SK-N-SH (cell line): Measurements from ENCODE around the gene SMARCD3. TPM values are rescaled to one million over a fixed set of nuclear protein-coding genes. Genes with fewer than 3 reads are reported as not detected.

Experiments used
- CTCF ChIA-PET: fragments of 300-600, 350-600 bp; formaldehyde crosslinking; extraction: SDS; loops from one replicate; lab custom pipeline; 2021; lab: Yijun Ruan, JAX
- POLR2A ChIA-PET: fragments of 350-600 bp; sonication (Branson Sonifier 250); formaldehyde crosslinking; extraction: SDS; loops from one replicate; lab custom pipeline; 2020; ENCODE audit warnings: antibody characterized with exemption, inconsistent platforms; lab: Yijun Ruan, JAX
- DNase-seq: peaks from one replicate; pipeline ENCODE4 v3.0.0; 2012
- H2AFZ ChIP-seq: fragments of 200-600 bp; sonication (generic); 2 replicates; pipeline ENCODE4 v1.8.1; 2016; ENCODE audit warnings: antibody characterized with exemption, mild to moderate bottlenecking, low read depth
- H3F3A ChIP-seq: fragments of 200-600 bp; sonication (generic); replicated peaks from 2 replicates; pipeline ENCODE3; 2016; ENCODE audit warnings: antibody characterized with exemption, mild to moderate bottlenecking; ENCODE audit not compliant: insufficient read depth
- H3K27ac ChIP-seq, 2 experiments: fragments of 200-500 bp in 1 of 2; fragments of 200-600 bp in 1 of 2; sonication (Bioruptor generic) in 1 of 2; sonication (generic), shearing (Covaris generic) in 1 of 2; 2 replicates each; pipeline versions ENCODE4 v1.5.1 to v1.6.1; 2014 to 2016; ENCODE audit warnings: low read depth in 2 of 2, inconsistent platforms in 1 of 2, low read length in 1 of 2, mild to moderate bottlenecking in 1 of 2, mixed read lengths in 1 of 2
- H3K27me3 ChIP-seq: fragments of 200-600 bp; sonication (generic), shearing (Covaris generic); 2 replicates; pipeline ENCODE4 v1.6.1; 2016; ENCODE audit warnings: mixed run types; ENCODE audit not compliant: insufficient read depth
- H3K36me3 ChIP-seq, 2 experiments: fragments of 200-500 bp in 1 of 2; fragments of 200-600 bp in 1 of 2; sonication (Bioruptor generic) in 1 of 2; sonication (generic) in 1 of 2; replicated peaks in 1 of 2; 2 replicates each; pipeline versions ENCODE3 to v1.5.1; 2014 to 2016; ENCODE audit warnings: low read length in 1 of 2, mild to moderate bottlenecking in 1 of 2; ENCODE audit not compliant: insufficient read depth in 2 of 2, control insufficient read depth in 1 of 2
- H3K4me1 ChIP-seq, 2 experiments: fragments of 200-500 bp in 1 of 2; fragments of 200-600 bp in 1 of 2; sonication (Bioruptor generic) in 1 of 2; sonication (generic), shearing (Covaris generic) in 1 of 2; 2 replicates each; pipeline versions ENCODE4 v1.5.1 to v1.6.1; 2014 to 2016; ENCODE audit warnings: low read depth in 1 of 2, low read length in 1 of 2, mixed run types in 1 of 2; ENCODE audit not compliant: insufficient read depth in 2 of 2, control insufficient read depth in 1 of 2
- H3K4me2 ChIP-seq: fragments of 200-600 bp; sonication (generic), shearing (Covaris generic); 2 replicates; pipeline ENCODE4 v1.6.1; 2017; ENCODE audit warnings: mixed run types
- H3K4me3 ChIP-seq, 2 experiments: fragments of 200-500 bp in 1 of 2; fragments of 200-600 bp in 1 of 2; sonication (Bioruptor generic) in 1 of 2; sonication (generic), shearing (Covaris generic) in 1 of 2; 2 replicates each; pipeline versions ENCODE4 v1.5.1 to v1.8.1; 2014 to 2016; ENCODE audit warnings: low read depth in 2 of 2, inconsistent platforms in 1 of 2, low read length in 1 of 2, mild to moderate bottlenecking in 1 of 2, mixed read lengths in 1 of 2, moderate library complexity in 1 of 2
- H3K79me2 ChIP-seq: fragments of 200-600 bp; sonication (generic); 2 replicates; pipeline ENCODE4 v1.8.1; 2017; ENCODE audit warnings: mild to moderate bottlenecking; ENCODE audit not compliant: insufficient read depth
- H3K9ac ChIP-seq: fragments of 200-600 bp; sonication (generic); 2 replicates; pipeline ENCODE4 v1.6.1; 2017; ENCODE audit warnings: mixed run types
- H3K9me2 ChIP-seq: fragments of 200-600 bp; sonication (generic); 2 replicates; pipeline ENCODE4 v1.6.1; 2017; ENCODE audit warnings: mixed run types
- H3K9me3 ChIP-seq: fragments of 200-600 bp; sonication (generic); 2 replicates; pipeline ENCODE4 v1.6.1; 2017; ENCODE audit warnings: mixed run types, mild to moderate bottlenecking, moderate library complexity
- H4K20me1 ChIP-seq: fragments of 200-600 bp; sonication (generic); 2 replicates; pipeline ENCODE4 v1.6.1; 2017; ENCODE audit warnings: mild to moderate bottlenecking, mixed run types; ENCODE audit not compliant: insufficient read depth
- CHD2 ChIP-seq: fragments of 150-350 bp; IDR thresholded peaks from 2 replicates; pipeline ENCODE4 v1.6.1; 2018; ENCODE audit warnings: low read length; ENCODE audit not compliant: partially characterized antibody
- CTCF ChIP-seq: fragments of 200-600 bp; sonication (generic); IDR thresholded peaks from 2 replicates; pipeline ENCODE4 v1.6.1; 2017; ENCODE audit warnings: antibody characterized with exemption, mild to moderate bottlenecking, moderate library complexity
- EZH2phosphoT487 ChIP-seq: fragments of 200-600 bp; sonication (generic); IDR thresholded peaks from 2 replicates; pipeline ENCODE4 v1.6.1; 2017; ENCODE audit warnings: low read depth, mixed run types, mild to moderate bottlenecking, antibody characterized with exemption, moderate library complexity, borderline replicate concordance
- FOXJ3 ChIP-seq: sonication (generic); formaldehyde crosslinking; IDR thresholded peaks from 2 replicates; pipeline ENCODE4 v1.5.1; 2020; ENCODE audit warnings: mild to moderate bottlenecking, missing genetic modification reagents
- FOXM1 ChIP-seq: IDR thresholded peaks from 2 replicates; pipeline ENCODE4 v1.4.0; 2012; ENCODE audit warnings: low read depth, mild to moderate bottlenecking
- GABPA ChIP-seq: IDR thresholded peaks from 2 replicates; pipeline ENCODE4 v1.4.0; 2012; ENCODE audit warnings: low read depth, mild to moderate bottlenecking
- JUND ChIP-seq: IDR thresholded peaks from 2 replicates; pipeline ENCODE4 v1.4.0; 2012
- NFIC ChIP-seq: IDR thresholded peaks from 2 replicates; pipeline ENCODE4 v1.4.0; 2012; ENCODE audit warnings: borderline replicate concordance
- RXRA ChIP-seq: IDR thresholded peaks from 2 replicates; pipeline ENCODE4 v1.4.0; 2012; ENCODE audit warnings: low read depth, mild to moderate bottlenecking, borderline replicate concordance
- WGBS: methylation state at CpG from one replicate; pipeline ENCODE4 v1.1.6; 2017; ENCODE audit warnings: low lambda C conversion rate; 5-methylcytosine and 5-hydroxymethylcytosine counted together
- polyA plus RNA-seq, 3 experiments: library from polyadenylated mRNA; depleted of rRNA; stranded (reverse); fragments of >200 nt; gene quantifications; 2 replicates each; pipeline ENCODE4 v1.2.3, GENCODE V29; 2012

The SMARCD3 gene
- polyA plus RNA-seq, 1 of the 3 experiments (the other 2 are of a cell fraction), result 62.8 TPM

GRCh38 chr7:151237244-151238189, 11.0 kb downstream of the SMARCD3 start:
- DNase-seq, result no peak
- no peak overlapping the region for H3K4me2 ChIP-seq
- H3K4me3 ChIP-seq, result no peak overlapping the region
- no peaks in the 10 kb centered on the region for H3K9me3 ChIP-seq
- POLR2A ChIA-PET, result interaction anchor here (0.7 kb wide), 1 partner anchor 10 kb away, joined by 3 read pairs; the partner anchor contains the start of gene ABCF2
- TF ChIP-seq CTCF, result no peak
- no peak for TF ChIP-seq FOXM1
- no peaks in the 10 kb centered on the region for H3K27me3 ChIP-seq
- H3K9ac ChIP-seq, result no peak overlapping the region
- CTCF ChIA-PET, result interaction anchor here (1.0 to 7.7 kb wide), 5 partner anchors 8 to 113 kb away, joined by 3 to 122 read pairs (median 5); no protein-coding TSS in a partner anchor
- H3K79me2 ChIP-seq, result peaks cover 76% of the 10 kb centered on the region
- H3K36me3 ChIP-seq, result peaks cover 52 to 78% of the 10 kb centered on the region in 2 experiments
- no peak overlapping the region for H2AFZ ChIP-seq
- WGBS, result 94% methylated on average over 27 of the region's 44 CpGs
- H3K27ac ChIP-seq, result no peak overlapping the region
- H3F3A ChIP-seq, result peaks cover 25% of the 10 kb centered on the region
- no peaks in the 10 kb centered on the region for H3K9me2 ChIP-seq
- H3K4me1 ChIP-seq, result peaks cover 6 to 12% of the 10 kb centered on the region in 2 experiments
- peaks cover 70% of the 10 kb centered on the region for H4K20me1 ChIP-seq

- ChIA-PET POLR2A (interaction anchor here (0.6 to 0.7 kb wide), 2 partner anchors 10 to 67 kb away, joined by 3 to 4 read pairs; partner anchors contain the start of gene ABCF2), CTCF (interaction anchor here (1.0 to 7.7 kb wide), 6 partner anchors 9 to 112 kb away, joined by 3 to 122 read pairs (median 4); partner anchors contain the start of gene ABCF2)
- Histone ChIP-seq H3F3A (peaks cover 21% of the 10 kb centered on the region), H3K4me1 (peaks cover 6 to 17% of the 10 kb centered on the region in 2 experiments), H3K4me3 (no peak overlapping the region), H3K9ac (no peak overlapping the region), H3K9me3 (no peaks in the 10 kb centered on the region), H3K27ac (no peak overlapping the region), H4K20me1 (peaks cover 70% of the 10 kb centered on the region), H3K4me2 (no peak overlapping the region), H3K36me3 (peaks cover 51 to 67% of the 10 kb centered on the region in 2 experiments), H3K27me3 (no peaks in the 10 kb centered on the region), H3K79me2 (peaks cover 83% of the 10 kb centered on the region), H2AFZ (no peak overlapping the region), H3K9me2 (no peaks in the 10 kb centered on the region)
- DNase-seq, result no peak
- TF ChIP-seq JUND, result no peak
- no peak for TF ChIP-seq CHD2
- TF ChIP-seq NFIC, result no peak
- TF ChIP-seq GABPA, result no peak
- no peak for TF ChIP-seq FOXJ3 (CRISPR knock-in tag)
- TF ChIP-seq EZH2phosphoT487, result no peak
- TF ChIP-seq RXRA, result no peak
- TF ChIP-seq, all 33 proteins: peak for 0
- WGBS, result 98% methylated on average over 13 of the region's 13 CpGs
These were observed 12.1 kb downstream of the SMARCD3 start for GRCh38 chr7:151236406-151236805.
